Omental fat pad (tissue), 4 donors: ENCODE results near the gene EARS2. TPM values are rescaled to one million over a fixed set of nuclear protein-coding genes. Genes with fewer than 3 reads are reported as not detected.

Source experiments
- ATAC-seq: fragments of 150-250 bp; one replicate; pipeline ENCODE4 v1.9.1; 2016; ENCODE audit warnings: mild to moderate bottlenecking, moderate library complexity; ENCODE audit not compliant: low FRiP score
- DNase-seq: peaks from one replicate; pipeline ENCODE4 v3.0.0-alpha.2; 2019; ENCODE audit warnings: low spot score
- total RNA-seq, 4 donors: library from RNA; depleted of rRNA; stranded (reverse); fragments of >200 nt; gene quantifications; one replicate each; pipeline ENCODE4 v1.1.0, GENCODE V29; 2016
- TF ChIP-seq, protein P1 (sequence below), 3 donors: fragments of 450-650 bp; IDR thresholded peaks; one replicate each; pipeline ENCODE4 v1.5.1; 2016 to 2017; ENCODE audit warnings: antibody characterized with exemption in 3 of 3, mild to moderate bottlenecking in 3 of 3, moderate library complexity in 2 of 3

The EARS2 gene
- total RNA-seq, 4 donors from 2014 or later, result 18.1 to 24.3 (median 21.4) TPM

DNA sequence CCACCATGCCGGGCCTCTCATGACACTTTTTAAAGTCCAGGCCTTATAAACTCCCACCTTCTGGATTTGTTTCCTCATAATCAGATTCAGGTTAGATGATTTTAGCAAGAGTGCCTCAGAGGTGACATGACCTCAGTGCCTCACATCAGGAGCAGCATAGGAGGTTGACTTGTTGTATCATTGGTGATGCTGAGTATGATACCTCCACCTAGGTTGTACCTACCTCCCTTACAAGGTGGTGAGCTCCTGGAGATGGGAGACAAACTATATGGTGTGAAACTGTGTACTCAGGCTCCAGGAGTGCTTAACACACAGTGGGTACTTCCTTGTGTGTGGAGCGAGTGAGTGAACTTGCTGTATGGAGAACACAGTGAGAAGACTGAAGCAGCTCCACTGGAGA is 20.3 kb upstream of the EARS2 start:
- DNase-seq (no peak), ATAC-seq (no peak)
- TF ChIP-seq, protein P1, sequence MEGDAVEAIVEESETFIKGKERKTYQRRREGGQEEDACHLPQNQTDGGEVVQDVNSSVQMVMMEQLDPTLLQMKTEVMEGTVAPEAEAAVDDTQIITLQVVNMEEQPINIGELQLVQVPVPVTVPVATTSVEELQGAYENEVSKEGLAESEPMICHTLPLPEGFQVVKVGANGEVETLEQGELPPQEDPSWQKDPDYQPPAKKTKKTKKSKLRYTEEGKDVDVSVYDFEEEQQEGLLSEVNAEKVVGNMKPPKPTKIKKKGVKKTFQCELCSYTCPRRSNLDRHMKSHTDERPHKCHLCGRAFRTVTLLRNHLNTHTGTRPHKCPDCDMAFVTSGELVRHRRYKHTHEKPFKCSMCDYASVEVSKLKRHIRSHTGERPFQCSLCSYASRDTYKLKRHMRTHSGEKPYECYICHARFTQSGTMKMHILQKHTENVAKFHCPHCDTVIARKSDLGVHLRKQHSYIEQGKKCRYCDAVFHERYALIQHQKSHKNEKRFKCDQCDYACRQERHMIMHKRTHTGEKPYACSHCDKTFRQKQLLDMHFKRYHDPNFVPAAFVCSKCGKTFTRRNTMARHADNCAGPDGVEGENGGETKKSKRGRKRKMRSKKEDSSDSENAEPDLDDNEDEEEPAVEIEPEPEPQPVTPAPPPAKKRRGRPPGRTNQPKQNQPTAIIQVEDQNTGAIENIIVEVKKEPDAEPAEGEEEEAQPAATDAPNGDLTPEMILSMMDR (IDR thresholded peaks at IDR 0.05), result no peak

DNA sequence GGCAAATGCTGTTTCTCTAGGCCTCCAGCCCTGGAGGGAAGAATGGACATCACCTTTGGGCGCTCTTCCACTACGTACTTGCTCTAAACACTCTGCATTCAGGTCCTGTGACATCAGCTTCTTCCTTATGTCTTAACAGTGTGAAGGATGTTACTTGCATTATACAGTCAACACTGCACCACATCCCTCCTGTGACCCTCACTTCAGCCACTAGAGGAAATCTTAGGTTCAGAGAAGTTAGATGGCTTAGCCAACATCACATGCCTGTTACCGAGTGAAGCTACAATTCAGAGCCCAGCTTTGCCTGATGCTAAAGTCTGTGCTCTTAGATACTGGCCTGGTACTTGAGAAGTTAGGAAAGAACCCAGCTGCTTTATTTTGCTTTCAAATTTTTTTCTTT is 18.7 kb upstream of the EARS2 start:
- TF ChIP-seq, protein P1 (IDR thresholded peaks at IDR 0.05), result no peak
- no peak for ATAC-seq
- no peak for DNase-seq

DNA sequence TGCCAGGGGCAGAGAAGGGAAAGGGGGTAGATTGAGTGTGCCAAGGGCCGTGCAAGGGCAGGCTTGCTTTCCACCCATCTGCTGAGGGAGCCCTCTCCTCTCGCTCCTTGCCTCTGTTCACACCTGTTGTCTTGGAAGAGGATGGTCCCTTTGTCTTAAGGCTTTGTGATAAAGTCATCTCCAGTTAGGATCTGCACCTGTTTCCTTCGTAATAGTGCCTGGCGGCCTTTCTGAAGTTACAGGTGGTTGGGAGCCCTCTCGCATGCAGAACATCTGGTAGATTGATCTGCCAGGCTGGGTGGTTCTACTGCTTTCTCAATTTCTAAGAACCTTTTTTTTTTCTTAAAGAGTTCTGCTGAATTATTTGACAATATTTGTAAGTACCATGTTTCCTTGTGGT is 16.7 kb upstream of the EARS2 start:
- DNase-seq (no peak), ATAC-seq (no peak)
- TF ChIP-seq, protein P1 (IDR thresholded peaks at IDR 0.05), result no peak

DNA sequence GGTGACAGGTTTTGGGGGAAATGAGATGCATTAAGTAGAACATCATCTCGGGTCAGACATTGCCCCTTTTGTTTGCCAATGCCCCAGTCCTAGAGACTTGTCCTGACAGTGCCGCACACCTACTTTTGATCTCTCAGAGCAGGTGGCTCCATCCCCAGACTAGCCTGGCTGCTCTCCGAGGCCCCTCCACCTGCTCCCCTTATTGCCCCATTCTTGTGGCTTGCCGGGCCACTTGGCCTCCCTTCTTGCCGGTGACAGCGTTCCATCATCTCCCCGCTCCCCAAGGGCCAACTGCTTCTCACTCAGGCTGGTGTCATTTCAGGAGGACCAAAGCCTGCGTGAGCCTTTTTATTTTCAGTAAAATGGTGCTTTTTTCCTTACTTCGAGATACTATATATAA is 15.2 kb upstream of the EARS2 start:
- TF ChIP-seq, protein P1 (IDR thresholded peaks at IDR 0.05), result no peak
- no peak for DNase-seq
- no peak for ATAC-seq

DNA sequence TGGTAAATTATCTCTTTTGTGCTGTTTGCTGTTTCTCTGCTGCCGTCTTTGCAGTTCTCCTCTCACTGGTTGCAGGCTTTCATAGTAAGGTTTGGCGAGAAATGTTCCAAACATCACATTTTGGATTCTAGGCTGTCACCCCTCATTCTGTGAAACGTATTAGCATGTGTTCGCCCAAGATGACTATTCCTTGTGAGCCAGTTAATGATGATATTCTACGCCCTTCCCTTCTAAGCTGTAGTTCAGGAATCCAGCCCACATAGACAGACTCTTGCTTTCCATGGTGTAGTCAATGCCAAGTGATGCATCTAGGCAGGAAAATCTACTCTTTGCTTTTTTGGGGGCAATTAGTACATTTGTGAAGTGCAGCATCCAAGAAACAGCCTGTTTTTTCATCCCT is 14.7 kb upstream of the EARS2 start:
- DNase-seq (no peak), ATAC-seq (no peak)
- TF ChIP-seq, protein P1 (IDR thresholded peaks at IDR 0.05), result no peak

DNA sequence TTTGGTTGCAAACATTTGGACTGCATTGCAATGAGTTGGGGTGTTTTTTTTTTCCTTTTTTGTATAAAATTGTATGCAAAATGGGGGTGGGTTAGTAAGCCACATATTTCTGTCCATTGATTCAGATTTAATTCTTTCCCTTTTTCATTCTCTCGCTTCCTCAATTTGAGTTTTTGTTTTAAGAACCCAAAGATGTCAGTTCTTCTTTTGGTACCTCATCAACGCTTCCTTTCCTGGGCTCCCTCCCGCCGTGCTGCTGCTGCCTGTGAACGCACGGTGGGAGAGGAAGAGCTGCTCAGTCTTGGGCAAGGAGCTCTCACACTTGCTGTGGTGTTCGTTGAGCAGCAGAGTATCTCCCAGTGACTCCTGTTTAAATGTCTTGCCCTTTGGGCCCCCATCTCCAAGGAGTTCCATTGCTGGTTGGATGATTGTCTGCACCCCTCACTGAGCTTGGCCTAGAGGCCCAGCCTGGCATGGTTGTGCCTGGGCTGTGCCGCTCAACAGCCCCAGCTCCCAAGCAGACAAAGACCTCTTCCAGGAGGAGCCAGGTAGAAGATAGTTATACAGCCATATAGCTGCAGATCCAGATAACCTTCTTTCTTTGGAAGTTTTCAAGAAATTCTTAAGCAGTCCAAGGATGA is 14.0 kb upstream of the EARS2 start:
- ATAC-seq (no peak), DNase-seq (no peak)
- TF ChIP-seq, protein P1 (IDR thresholded peaks at IDR 0.05), result no peak

DNA sequence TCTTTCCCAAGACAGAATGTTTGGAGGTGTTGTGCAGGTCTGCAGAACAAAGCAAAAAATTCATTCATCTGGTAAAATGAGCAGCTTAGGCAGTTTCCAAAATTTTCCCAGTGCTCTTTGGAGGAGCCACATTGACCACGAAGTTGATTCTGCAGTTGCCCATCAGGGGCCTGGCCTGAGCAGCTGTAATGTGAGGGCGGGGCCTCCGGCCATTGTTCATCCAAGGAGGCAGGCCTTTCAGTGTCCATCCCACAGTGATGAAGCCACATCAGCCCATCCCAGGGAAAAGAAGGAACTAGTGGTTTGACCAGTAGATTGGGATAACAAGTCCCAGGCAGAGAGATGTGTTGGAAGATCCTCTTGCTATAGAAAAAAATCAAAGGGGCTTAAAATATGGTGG is 10.5 kb upstream of the EARS2 start:
- no peak for DNase-seq
- no peak for ATAC-seq
- TF ChIP-seq, protein P1 (IDR thresholded peaks at IDR 0.05), result no peak
